HTERT RPE-1 (cell line): ENCODE measurements around the gene MOXD1.

Source experiments
- in situ Hi-C: fragments of 300-500 bp; cut with MboI; formaldehyde crosslinking; loops from 4 replicates; pipeline ENCODE4 v1.14.3; 2020; ENCODE audit warnings: low sequenced_read_pairs

MOXD1 gene

DNA sequence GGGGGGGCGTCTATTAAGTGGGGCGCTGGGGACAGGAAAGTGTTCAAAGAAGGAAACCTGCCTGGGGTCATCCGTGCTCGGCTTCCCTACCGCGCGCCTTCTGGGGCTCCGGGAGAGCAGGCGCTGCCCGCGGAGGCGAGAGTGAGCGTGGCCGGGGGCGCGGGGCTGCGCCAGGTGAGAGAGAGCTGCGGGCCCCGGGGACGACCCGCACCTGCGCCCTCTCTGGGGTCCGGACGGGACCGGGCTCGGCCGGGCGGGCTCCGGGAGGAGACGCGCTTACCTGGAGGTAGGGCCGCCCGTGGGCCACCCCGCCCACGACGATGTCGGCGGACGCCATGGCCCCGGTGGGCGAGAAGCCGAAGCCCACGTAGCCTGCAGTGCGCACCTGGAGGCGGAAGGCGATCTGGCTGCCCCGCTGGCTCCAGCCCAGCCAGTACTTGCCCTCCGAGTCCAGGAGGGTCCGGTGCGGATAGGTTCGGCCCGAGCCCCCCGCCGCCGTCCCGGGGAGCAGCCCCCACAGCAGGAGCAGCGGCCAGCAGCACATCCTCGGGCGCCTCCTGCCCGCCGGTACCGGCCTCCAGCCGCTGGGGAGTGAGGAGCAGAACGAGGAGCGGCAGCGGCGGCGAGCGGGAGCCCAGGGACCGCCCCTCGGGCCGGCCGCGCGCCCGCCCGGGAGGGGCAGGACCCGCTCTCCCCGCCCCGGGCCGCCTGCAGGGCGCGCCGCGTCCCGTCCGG is at the start of gene MOXD1:
MOXD1 (minus strand) TSS at position 593 of the 735 bp plus-strand sequence; CDS start at position 544, 49 bp downstream.
- in situ Hi-C loops = no loop called here

- in situ Hi-C loops = no loop called here
Observed at GRCh38 chr6:132446855-132447241, 45.6 kb upstream of the MOXD1 start.

DNA sequence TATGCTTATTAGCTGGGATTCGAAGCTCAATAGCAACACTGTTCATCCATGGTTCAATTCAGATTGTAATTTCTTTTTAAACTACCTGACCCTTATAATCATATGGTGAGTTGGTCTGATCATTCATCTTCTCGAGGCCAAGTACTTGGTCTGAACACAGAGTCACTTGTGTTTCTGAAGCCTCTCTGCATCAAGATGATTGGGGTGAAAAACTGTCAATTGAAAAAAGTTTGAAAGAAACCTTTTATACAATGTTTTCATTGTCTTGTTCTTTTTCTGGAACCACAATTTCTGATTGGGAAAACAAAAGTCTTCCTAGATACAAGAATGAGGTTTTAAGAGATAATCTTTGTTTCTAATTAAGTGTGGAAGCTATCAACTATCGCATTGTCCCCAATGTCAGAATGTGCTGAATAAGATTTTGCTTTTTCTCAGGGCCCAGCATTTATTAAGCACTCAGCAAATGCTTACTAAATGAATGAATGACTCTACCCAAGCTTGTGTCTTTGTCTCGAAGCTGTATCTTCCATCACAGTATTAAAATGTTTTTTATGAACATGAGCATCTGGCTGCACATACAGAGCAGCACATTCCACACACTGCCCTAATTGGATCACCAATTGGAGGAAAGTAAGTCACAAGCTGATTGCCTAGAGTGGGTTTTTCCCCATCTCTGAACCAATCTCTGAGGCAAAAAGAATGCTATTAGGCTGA is 45.0 kb upstream of the MOXD1 start:
- in situ Hi-C loops = no loop called here

GRCh38 chr6:132445201-132445951 is 44.1 kb upstream of the MOXD1 start:
- in situ Hi-C loops = no loop called here

DNA sequence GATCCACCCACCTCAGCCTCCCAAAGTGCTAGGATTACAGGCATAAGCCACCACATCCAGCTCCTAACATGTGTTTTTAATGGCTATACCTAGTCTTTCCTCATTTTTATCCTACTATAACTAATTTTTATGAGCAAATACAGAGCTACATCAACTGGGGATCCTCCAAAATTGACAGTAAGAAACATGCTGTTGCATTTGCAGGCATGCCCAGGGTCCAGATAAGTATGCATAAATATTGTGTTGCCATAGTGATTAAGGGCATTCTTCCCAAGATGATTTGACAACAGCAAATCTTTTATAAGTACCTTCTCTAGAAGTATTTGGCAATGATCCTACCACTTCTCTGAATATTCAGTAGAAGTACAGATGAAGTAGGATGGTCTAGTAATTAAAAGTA is 41.9 kb upstream of the MOXD1 start:
- in situ Hi-C loops = no loop called here

GRCh38 chr6:132430110-132430509 is 28.8 kb upstream of the MOXD1 start:
- in situ Hi-C loops = no loop called here

DNA sequence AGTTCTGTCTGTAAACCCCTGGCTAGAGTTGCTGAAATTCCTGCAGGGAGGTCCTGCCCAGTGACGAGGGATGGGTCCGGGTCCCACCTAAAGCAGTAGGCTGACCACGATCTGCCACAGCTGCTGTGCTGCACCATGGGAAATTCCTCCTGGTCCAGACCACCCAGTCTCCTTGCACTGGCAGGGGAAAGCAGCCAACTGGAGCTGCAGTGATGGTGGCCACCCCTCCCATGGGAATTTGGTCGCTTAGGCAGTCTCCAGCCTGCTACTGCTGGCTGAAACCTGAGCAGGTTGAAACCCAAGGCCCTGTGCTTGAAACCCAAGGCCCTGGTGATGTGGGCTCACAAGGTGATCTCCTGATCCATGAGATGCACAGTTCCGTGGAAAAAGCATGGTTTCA is 23.9 kb upstream of the MOXD1 start:
- in situ Hi-C loops = no loop called here

DNA sequence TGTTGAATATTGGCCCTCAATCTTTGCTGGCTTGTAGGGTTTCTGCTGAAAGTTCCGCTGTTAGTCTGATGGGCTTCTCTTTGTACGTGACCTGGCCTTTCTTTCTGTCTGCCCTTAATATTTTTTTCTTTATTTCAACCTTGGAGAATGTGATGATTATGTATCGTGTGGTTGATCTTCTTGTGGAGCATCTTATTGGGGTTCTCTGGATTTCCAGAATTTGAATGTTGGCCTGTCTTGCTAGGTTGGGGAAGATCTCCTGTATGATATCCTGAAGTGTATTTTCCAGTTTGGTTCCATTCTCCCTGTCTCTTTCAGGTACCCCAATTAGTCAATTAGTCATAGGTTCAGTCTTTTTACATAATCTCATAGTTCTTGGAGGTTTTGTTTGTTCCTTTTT is 22.6 kb upstream of the MOXD1 start:
- in situ Hi-C loops = no loop called here

DNA sequence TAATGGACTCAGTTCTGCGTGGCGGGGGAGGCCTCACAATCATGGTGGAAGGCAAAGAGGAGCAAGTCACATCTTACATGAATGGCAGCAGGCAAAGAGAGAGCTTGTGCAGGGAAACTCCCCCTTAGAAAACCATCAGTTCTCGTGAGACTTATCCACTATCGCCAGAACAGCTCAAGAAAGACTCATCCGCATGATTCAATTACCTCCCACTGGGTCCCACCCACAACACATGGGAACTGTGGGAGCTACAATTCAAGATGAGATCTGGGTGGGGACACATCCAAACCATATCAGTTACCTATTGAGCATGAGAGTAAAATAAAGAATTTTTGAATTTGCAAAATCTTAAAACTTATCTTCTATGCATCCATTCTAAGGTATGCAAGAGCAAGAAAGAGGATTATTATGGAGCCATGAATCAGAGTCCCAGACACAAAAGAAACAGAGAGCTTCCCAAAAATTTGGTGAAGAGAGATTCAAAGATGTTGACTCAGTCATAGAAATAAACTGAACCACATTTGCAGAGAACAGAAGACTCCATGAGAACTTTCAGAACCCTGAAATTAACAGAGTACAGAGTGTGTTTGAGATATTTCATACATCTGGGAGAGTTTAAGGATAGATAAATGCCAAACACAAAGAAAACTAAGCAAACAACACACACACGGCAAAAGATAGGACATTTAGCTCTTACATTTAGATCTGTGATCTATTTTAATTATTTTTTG is 17.1 kb upstream of the MOXD1 start:
- in situ Hi-C loops = no loop called here

DNA sequence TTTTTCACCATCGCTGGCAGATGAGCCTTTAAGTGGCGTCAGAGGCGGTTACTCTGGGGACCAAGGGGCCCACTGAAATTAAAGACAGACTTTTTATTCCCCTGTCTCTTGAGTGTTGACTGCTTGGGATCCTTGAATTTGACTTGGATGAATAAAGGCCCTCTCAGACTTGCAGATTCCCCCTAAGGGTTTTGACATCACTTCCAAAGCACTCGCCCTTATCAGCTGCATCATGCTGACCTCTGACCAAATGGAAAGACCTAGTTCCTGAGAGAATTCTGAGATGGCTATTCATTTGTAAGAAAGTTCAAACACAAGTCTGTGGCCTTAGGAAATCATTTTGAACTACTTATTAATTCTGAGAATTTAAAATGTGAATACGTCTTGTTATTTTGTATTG is 13.5 kb upstream of the MOXD1 start:
- in situ Hi-C loops = no loop called here

GRCh38 chr6:132414322-132414721 is 13.0 kb upstream of the MOXD1 start:
- in situ Hi-C loops = no loop called here

DNA sequence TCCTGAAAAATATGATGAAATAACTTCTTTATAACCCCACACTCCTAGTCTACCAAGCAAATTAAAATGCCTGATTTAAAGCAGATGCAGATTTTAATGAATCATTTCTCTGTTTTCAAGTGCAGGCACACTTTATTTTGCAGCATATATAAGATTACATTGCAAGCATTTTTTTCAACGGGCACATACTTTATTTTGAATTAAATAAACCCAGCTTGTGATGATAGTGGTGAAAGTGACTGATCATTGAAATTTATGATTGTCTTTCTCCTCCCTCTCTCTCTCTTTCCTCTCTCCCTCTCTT is 12.2 kb upstream of the MOXD1 start:
- in situ Hi-C loops = no loop called here

DNA sequence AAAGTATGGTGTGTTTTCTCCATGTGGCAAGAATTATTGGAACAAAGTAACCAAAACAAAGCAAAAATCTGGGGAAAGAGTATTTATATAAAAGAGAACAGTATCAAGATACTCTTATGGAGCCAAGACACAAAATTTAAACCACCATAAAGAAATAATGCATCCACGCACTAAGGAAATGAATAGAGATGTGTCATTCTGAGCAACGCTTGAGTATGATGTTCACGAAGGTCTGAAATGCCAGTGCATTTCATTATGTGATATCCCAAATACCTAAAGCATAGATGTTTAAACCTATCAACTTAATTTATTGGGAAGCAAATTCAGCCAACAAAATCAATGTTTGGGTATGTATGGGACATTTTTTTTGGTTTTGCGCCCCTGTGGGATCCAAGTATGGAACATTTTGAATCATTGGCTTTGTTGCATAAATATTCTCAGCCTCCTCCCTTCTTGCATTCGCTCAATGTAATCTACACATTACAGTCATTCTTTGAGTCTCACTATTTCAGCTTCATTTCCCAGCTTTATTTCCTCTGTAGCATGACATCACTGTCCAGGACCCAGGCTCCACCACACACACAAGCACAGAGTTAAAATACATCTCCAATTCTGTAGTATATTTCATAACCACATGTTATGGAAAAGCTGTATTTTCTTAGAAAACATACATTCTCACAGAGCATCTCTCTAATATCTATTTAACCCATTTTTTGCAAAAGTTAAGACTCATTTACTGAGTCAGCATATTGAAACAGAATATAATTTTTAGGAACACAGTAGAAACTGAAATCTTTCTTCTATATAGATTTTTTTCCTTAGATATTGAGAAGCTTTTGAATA is 11.6 kb upstream of the MOXD1 start:
- in situ Hi-C loops = no loop called here

DNA sequence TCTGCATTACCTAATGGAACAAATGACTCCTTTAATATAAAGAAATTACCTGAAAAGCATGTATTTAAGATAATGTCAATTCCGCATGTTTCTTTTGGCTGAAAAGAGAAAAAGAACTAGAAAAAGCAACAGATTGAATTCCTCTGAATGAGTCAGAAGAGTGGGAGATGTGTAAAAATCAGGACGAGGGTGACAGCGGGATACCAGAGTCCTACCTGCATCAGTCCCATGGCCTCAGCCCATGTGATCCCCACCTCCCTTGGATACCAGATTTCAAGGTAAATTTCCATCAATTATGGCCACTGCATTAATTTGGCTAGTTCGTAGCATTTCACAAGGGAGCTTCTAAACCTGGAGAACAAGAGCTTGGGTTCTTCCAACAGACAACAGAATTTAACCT is 10.0 kb upstream of the MOXD1 start:
- in situ Hi-C loops = no loop called here

- in situ Hi-C loops = no loop called here
Observed at GRCh38 chr6:132410830-132411229, 9.6 kb upstream of the MOXD1 start.

DNA sequence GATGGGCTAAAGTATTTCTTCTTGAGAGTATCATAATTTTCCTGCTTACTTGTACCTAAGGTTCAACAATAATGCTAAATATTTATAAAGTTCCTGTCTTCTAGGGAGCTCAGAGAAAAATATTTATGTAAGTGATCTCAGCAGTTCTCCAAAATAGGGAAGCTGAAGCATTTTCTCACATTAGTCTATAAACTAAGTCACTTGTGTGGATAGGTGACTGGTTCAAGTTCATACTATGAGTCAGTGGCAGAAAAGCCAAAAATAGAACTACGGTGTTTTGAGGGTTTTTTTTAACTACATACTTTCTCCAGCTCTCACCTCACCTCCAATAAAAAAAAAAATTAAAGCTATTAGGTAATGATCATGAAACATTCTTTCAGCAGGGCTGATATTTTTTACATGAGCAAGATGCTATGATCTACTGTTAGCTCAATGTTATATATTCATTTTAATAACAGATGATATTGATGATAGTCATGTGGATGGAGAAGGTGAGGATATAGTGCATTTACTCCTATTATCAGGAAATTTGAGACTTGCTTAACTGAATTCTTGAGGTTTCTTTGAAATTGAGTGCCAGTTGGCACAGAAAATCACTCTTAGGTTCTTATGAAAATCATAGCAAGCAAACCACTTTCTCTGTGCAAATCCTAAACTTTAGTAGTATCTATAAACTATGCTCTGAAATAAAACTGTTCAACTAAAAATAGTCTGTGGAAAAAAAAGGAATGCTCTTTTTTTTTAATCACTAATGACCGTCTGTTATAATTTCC is 4.1 kb upstream of the MOXD1 start:
- in situ Hi-C loops = no loop called here

- in situ Hi-C loops = no loop called here
Observed at GRCh38 chr6:132404736-132405135, 3.5 kb upstream of the MOXD1 start.

DNA sequence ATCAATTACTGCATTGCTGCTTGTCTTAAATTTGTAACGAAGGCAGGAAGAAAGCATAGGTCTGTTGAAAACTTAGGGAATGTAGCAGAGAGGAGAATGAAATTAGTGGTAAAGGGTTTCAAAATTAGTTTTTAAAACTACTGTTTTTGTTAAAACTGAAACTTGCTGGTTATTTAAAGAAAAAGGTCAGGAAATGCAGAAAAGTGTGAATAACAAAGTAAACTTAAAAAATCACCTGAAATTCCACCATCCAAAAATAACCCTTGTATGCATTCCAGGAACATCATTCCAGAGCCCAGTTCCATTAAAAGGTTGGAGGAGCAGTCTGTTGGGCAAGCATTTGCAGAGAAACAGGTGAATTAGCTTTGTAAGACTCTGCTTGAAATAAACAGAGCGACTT is 3.1 kb upstream of the MOXD1 start:
- in situ Hi-C loops = no loop called here

- in situ Hi-C loops = no loop called here
Observed at GRCh38 chr6:132401618-132402285, 477 bp upstream of the MOXD1 start.
